ENCODE data around the gene NDOR1. TPM values are rescaled to one million over a fixed set of nuclear protein-coding genes. Genes with fewer than 3 reads are reported as not detected.

The NDOR1 gene
- polyA plus RNA-seq, 2 of the 4 experiments (the other 2 are of a cell fraction), result 5.6 to 19.5 TPM

- no peak for FAIRE-seq
- H3K4me1 ChIP-seq, result peaks cover 45% of the 10 kb centered on the region
- no peak overlapping the region for H3K27ac ChIP-seq
These were observed 7.2 kb upstream of the NDOR1 start for GRCh38 chr9:137198051-137198901.

GRCh38 chr9:137198902-137199283, 6.6 kb upstream of the NDOR1 start:
- peaks cover 47% of the 10 kb centered on the region for H3K4me1 ChIP-seq
- 80% methylated on average over 4 of the region's 11 CpGs for WGBS (ENCODE audit: missing lambda C conversion rate)
- ATAC-seq, result no peak
- no peak overlapping the region for H3K27ac ChIP-seq
- no peak for DNase-seq (ENCODE audit: low read depth in 1 of 2, low spot score in 1 of 2)
- peak overlapping the region; percentile 97 for H3K4me2 ChIP-seq
- TF ChIP-seq CTCF (IDR thresholded peaks at IDR 0.05) (no peak), JUN (IDR thresholded peaks at IDR 0.05) (no peak), FOXS1 (CRISPR knock-in tag; IDR thresholded peaks at IDR 0.05) (no peak), POLR2A (IDR thresholded peaks at IDR 0.05; ENCODE audit: low read length) (no peak), HOXB5 (CRISPR knock-in tag; IDR thresholded peaks at IDR 0.05) (no peak)
- TF ChIP-seq, protein P1, sequence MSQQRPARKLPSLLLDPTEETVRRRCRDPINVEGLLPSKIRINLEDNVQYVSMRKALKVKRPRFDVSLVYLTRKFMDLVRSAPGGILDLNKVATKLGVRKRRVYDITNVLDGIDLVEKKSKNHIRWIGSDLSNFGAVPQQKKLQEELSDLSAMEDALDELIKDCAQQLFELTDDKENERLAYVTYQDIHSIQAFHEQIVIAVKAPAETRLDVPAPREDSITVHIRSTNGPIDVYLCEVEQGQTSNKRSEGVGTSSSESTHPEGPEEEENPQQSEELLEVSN (IDR thresholded peaks at IDR 0.05; ENCODE audit: borderline replicate concordance, low read depth), result no peak
- TF ChIP-seq, protein P2, sequence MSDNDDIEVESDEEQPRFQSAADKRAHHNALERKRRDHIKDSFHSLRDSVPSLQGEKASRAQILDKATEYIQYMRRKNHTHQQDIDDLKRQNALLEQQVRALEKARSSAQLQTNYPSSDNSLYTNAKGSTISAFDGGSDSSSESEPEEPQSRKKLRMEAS (IDR thresholded peaks at IDR 0.05), result no peak
- H3K4me3 ChIP-seq, result no peak overlapping the region
- no peaks in the 10 kb centered on the region for H3K9me3 ChIP-seq
- CTCF ChIA-PET, result interaction anchor here (0.9 to 5.3 kb wide), 13 partner anchors 10 to 131 kb away, joined by 3 to 32 read pairs (median 4); partner anchors contain the start of genes ANAPC2, LRRC26, RNF224 and SLC34A3
- no peak for FAIRE-seq
- POLR2A ChIA-PET, result interaction anchor here (1.5 kb wide), 1 partner anchor 10 kb away, joined by 11 read pairs; the partner anchor contains the start of genes ANAPC2 and SSNA1

More at GRCh38 chr9:137198051-137198901, 7.2 kb upstream of the NDOR1 start:
- DNase-seq (ENCODE audit: low read depth in 1 of 2, low spot score in 1 of 2) (no peak), ATAC-seq (no peak)
- H3K9me3 ChIP-seq, result no peaks in the 10 kb centered on the region
- POLR2A ChIA-PET, result interaction anchor here (0.6 to 1.5 kb wide), 2 partner anchors 9 to 655 kb away, joined by 3 to 11 read pairs; partner anchors contain the start of genes ANAPC2 and SSNA1
- TF ChIP-seq ZNF302 (CRISPR knock-in tag; IDR thresholded peaks at IDR 0.05) (no peak), RAD21 (conservative IDR thresholded peaks at IDR 0.05 in 1 of 2, IDR thresholded peaks at IDR 0.05 in 1 of 2) (no peak), BHLHE40 (IDR thresholded peaks at IDR 0.05; ENCODE audit: low read depth, low read length) (no peak), RCOR1 (IDR thresholded peaks at IDR 0.05; ENCODE audit: low read depth, low read length) (no peak), TP53 (CRISPR knock-in tag; IDR thresholded peaks at IDR 0.05) (no peak), HOXB13 (CRISPR knock-in tag; IDR thresholded peaks at IDR 0.05; ENCODE audit: low read depth) (no peak), RNF2 (IDR thresholded peaks at IDR 0.05; ENCODE audit: borderline replicate concordance, low read depth) (no peak)
- peak overlapping the region; percentile 97; the same call in 2 of the 3 replicates for H3K4me2 ChIP-seq
- 85% methylated on average over 11 of the region's 19 CpGs for WGBS (ENCODE audit: missing lambda C conversion rate)
- CTCF ChIA-PET, result interaction anchor here (1.0 to 5.3 kb wide), 12 partner anchors 9 to 131 kb away, joined by 3 to 32 read pairs (median 4); partner anchors contain the start of genes ANAPC2, CYSRT1, LRRC26 and RNF224
- H3K4me3 ChIP-seq, result no peak overlapping the region

DNA sequence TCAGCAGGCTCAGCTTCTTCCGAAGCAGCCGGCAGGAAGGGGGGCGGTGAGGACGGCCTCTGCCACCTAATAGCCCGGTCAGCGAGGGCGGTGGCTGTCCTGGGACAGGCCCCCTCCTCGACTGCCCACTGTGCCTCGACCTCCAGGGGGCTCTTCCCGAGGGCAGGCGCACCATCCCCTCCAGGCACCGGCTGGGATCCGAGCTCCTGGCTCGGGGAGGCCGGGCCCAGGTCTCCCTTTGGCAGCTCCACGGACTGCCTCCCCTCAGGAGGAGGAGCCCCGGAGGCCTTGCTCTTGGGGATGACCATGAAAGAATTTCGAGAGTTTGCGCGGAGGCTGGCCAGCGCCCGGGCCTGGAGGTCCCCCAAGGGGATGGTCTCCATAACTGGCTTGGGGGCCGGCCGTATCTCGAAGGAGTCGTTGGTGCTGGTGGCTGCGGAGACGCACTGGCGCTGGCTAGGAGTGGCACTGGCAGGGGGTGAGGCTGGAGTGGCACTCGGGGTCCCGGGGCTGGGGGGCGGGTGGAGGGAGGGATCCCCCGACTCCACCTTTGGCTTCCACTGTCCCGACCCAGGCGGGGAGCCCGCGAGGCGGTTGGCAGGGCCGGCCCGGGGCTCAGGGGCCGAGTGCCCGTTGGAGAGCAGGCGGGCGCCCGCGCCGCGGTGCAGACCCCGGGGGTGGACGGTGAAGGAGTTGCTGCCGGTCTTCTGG, 5.9 kb upstream of the NDOR1 start:
- FAIRE-seq (no peak), ATAC-seq (no peak), DNase-seq (ENCODE audit: low read depth in 1 of 2, low spot score in 1 of 2) (no peak)
- ChIA-PET POLR2A (interaction anchor here (1.5 kb wide), 1 partner anchor 11 kb away, joined by 11 read pairs; the partner anchor contains the start of genes ANAPC2 and SSNA1), CTCF (interaction anchor here (0.9 to 5.3 kb wide), 9 partner anchors 9 to 70 kb away, joined by 3 to 25 read pairs (median 4); partner anchors contain the start of genes ANAPC2, LRRC26, SLC34A3 and SSNA1)
- TF ChIP-seq RFX5 (IDR thresholded peaks at IDR 0.05) (no peak), ZNF302 (CRISPR knock-in tag; IDR thresholded peaks at IDR 0.05) (no peak), PHF8 (IDR thresholded peaks at IDR 0.05; ENCODE audit: borderline replicate concordance, low read depth) (no peak), FOSL2 (IDR thresholded peaks at IDR 0.05) (no peak), FOSL2 (CRISPR knock-in tag; IDR thresholded peaks at IDR 0.05) (no peak), HOXB13 (CRISPR knock-in tag; IDR thresholded peaks at IDR 0.05; ENCODE audit: low read depth) (no peak), EHMT2 (IDR thresholded peaks at IDR 0.05; ENCODE audit: low read depth) (no peak), POLR2AphosphoS2 (conservative IDR thresholded peaks at IDR 0.05; ENCODE audit: low read length) (no peak), KDM5A (IDR thresholded peaks at IDR 0.05) (no peak), FOXS1 (CRISPR knock-in tag; IDR thresholded peaks at IDR 0.05) (no peak), BHLHE40 (IDR thresholded peaks at IDR 0.05; ENCODE audit: low read depth, low read length) (no peak), SREBF2 (IDR thresholded peaks at IDR 0.05) (no peak), GATA3 (IDR thresholded peaks at IDR 0.05; ENCODE audit: borderline replicate concordance) (no peak), HEYL (CRISPR knock-in tag; IDR thresholded peaks at IDR 0.05) (no peak), CEBPB (IDR thresholded peaks at IDR 0.05) (no peak)
- TF ChIP-seq, protein P2 (IDR thresholded peaks at IDR 0.05), result no peak
- peaks cover 47% of the 10 kb centered on the region for H3K4me1 ChIP-seq
- H3K9me3 ChIP-seq, result no peaks in the 10 kb centered on the region
- peak overlapping the region; percentile 53 for H3K4me3 ChIP-seq
- 86% methylated on average over 22 of the region's 51 CpGs for WGBS (ENCODE audit: missing lambda C conversion rate)
- peak overlapping the region; percentile 97 for H3K4me2 ChIP-seq
- H3K27ac ChIP-seq, result peak overlapping the region in 1 of 2 experiments; percentile 87; a peak in 3 of 6 replicates
